ENCODE results near the gene AFF1.

- peak in 2 of 3 experiments; percentile 24 to 31 for TF ChIP-seq CTCF (optimal IDR thresholded peaks at IDR 0.05 in 1 of 3, IDR thresholded peaks at IDR 0.05 in 1 of 3, conservative IDR thresholded peaks at IDR 0.05 in 1 of 3; ENCODE audit: extremely low read depth in 1 of 3, insufficient read depth in 2 of 3, low read length in 3 of 3)
- TF ChIP-seq EZH2 (IDR thresholded peaks at IDR 0.05; ENCODE audit: low read length): no peak
Measured at GRCh38 chr4:87033902-87034301, 99.1 kb downstream of the AFF1 start.

All from keratinocyte (primary cell).